ENCODE data around the gene SHQ1. TPM values are rescaled to one million over a fixed set of nuclear protein-coding genes. Genes with fewer than 3 reads are reported as not detected.

Gene SHQ1
- total RNA-seq, 2 experiments from 2014 or later, result 29.8 to 31.4 TPM

- Mint-ChIP-seq H3K9me3 (no peaks in the 10 kb centered on the region), H3K36me3 (ENCODE audit: low read depth) (no peaks in the 10 kb centered on the region), H3K4me3 (no peak overlapping the region), H3K4me1 (ENCODE audit: low read depth) (peaks cover 6% of the 10 kb centered on the region), H3K27me3 (peaks cover 55% of the 10 kb centered on the region), H3K27ac (no peak overlapping the region)
- ChIA-PET POLR2A (no interaction called here), CTCF (interaction anchor here (0.6 to 1.5 kb wide), 3 partner anchors 9 to 11 kb away, joined by 3 to 6 read pairs (median 4); no protein-coding TSS in a partner anchor)
- TF ChIP-seq CTCF (IDR thresholded peaks at IDR 0.05), result no peak
- ATAC-seq, result no peak
- intact Hi-C loops (cut with micrococcal nuclease), result no loop called here
- DNase-seq, result peak; percentile 39
Observed at GRCh38 chr3:72892870-72893269, 44.6 kb upstream of the SHQ1 start.

GRCh38 chr3:72892081-72892775 is 44.0 kb upstream of the SHQ1 start:
- no peak for DNase-seq
- peaks cover 60% of the 10 kb centered on the region for H3K27me3 Mint-ChIP-seq
- no peak for TF ChIP-seq CTCF (IDR thresholded peaks at IDR 0.05)
- intact Hi-C loops (cut with micrococcal nuclease), result no loop called here
- H3K4me1 Mint-ChIP-seq (ENCODE audit: low read depth), result peaks cover 12% of the 10 kb centered on the region
- ChIA-PET POLR2A (no interaction called here), CTCF (interaction anchor here (0.6 to 1.5 kb wide), 3 partner anchors 8 to 12 kb away, joined by 3 to 6 read pairs (median 4); no protein-coding TSS in a partner anchor)
- no peaks in the 10 kb centered on the region for H3K9me3 Mint-ChIP-seq
- ATAC-seq, result no peak
- H3K36me3 Mint-ChIP-seq (ENCODE audit: low read depth), result no peaks in the 10 kb centered on the region
- H3K4me3 Mint-ChIP-seq, result no peak overlapping the region
- no peak overlapping the region for H3K27ac Mint-ChIP-seq

GRCh38 chr3:72891053-72891855 is 43.0 kb upstream of the SHQ1 start:
- ChIA-PET CTCF (interaction anchor here (1.5 kb wide), 1 partner anchor 7 kb away, joined by 6 read pairs; no protein-coding TSS in a partner anchor), POLR2A (no interaction called here)
- Mint-ChIP-seq H3K4me3 (no peak overlapping the region), H3K9me3 (no peaks in the 10 kb centered on the region), H3K4me1 (ENCODE audit: low read depth) (peaks cover 16% of the 10 kb centered on the region), H3K27ac (no peak overlapping the region), H3K27me3 (peaks cover 64% of the 10 kb centered on the region), H3K36me3 (ENCODE audit: low read depth) (no peaks in the 10 kb centered on the region)
- TF ChIP-seq CTCF (IDR thresholded peaks at IDR 0.05), result no peak
- no peak for DNase-seq
- no peak for ATAC-seq
- intact Hi-C loops (cut with micrococcal nuclease), result no loop called here

GRCh38 chr3:72890166-72890925 is 42.1 kb upstream of the SHQ1 start:
- Mint-ChIP-seq H3K4me3 (no peak overlapping the region), H3K9me3 (no peaks in the 10 kb centered on the region), H3K27ac (no peak overlapping the region), H3K36me3 (ENCODE audit: low read depth) (no peaks in the 10 kb centered on the region), H3K27me3 (peaks cover 72% of the 10 kb centered on the region), H3K4me1 (ENCODE audit: low read depth) (peaks cover 16% of the 10 kb centered on the region)
- DNase-seq, result no peak
- no peak for ATAC-seq
- no peak for TF ChIP-seq CTCF (IDR thresholded peaks at IDR 0.05)
- POLR2A ChIA-PET, result no interaction called here
- CTCF ChIA-PET, result no interaction called here
- intact Hi-C loops (cut with micrococcal nuclease), result no loop called here
